HCT116 (cell line): ENCODE measurements around the gene USF1. TPM values are rescaled to one million over a fixed set of nuclear protein-coding genes. Genes with fewer than 3 reads are reported as not detected.
"Not testable (repeated sequence)": the region's sequence is repeated elsewhere in the genome, so short reads cannot be mapped to it uniquely, and the experiment has no call there.

ENCODE experiments used
- ATAC-seq: fragments of 200-7000 bp; cut with Tn5 transposase; 2 replicates; pipeline ENCODE4 v1.9.1; 2020; ENCODE audit warnings: mild to moderate bottlenecking, moderate library complexity
- BruUV-seq: library from RNA; stranded (reverse); fragments of 400-500 nt; replicated peaks from 2 replicates; lab custom pipeline; 2021; lab: Mats Ljungman, UMichigan
- CTCF ChIA-PET: fragments of 300-600 bp; sonication (Branson Sonifier 250); formaldehyde crosslinking; loops from one replicate; lab custom pipeline; 2021; ENCODE audit warnings: antibody characterized with exemption; lab: Charles Lee
- POLR2A ChIA-PET: fragments of 300-600, 350-600 bp; sonication (Branson Sonifier 250); formaldehyde crosslinking; loops from one replicate; lab custom pipeline; 2021; ENCODE audit warnings: antibody characterized with exemption; lab: Charles Lee
- RAD21 ChIA-PET, 2 experiments: fragments of 300-600 bp; sonication (Branson Sonifier 250); formaldehyde crosslinking; loops; one replicate each; lab custom pipeline; 2023; ENCODE audit warnings: low total read pairs in 2 of 2; ENCODE audit not compliant: uncharacterized antibody in 2 of 2, unreplicated experiment in 2 of 2, low non-redundant PET in 1 of 2; lab: Charles Lee
- DNase-seq: peaks from one replicate; pipeline ENCODE4 v3.0.0-alpha.2; 2010; ENCODE audit warnings: low read depth, low spot score
- H2AFZ ChIP-seq: fragments of 200-600 bp; shearing (Covaris generic), sonication (generic); 2 replicates; pipeline ENCODE4 v1.6.1; 2017; ENCODE audit warnings: low read depth, mixed run types, mixed read lengths, antibody characterized with exemption, low read length; ENCODE audit not compliant: poor library complexity, severe bottlenecking
- H3K27ac ChIP-seq: 2 replicates; pipeline ENCODE4 v1.5.1; 2012; ENCODE audit warnings: low read depth, low read length
- H3K27me3 ChIP-seq: fragments of 200-600 bp; sonication (generic); 2 replicates; pipeline ENCODE4 v1.6.1; 2016; ENCODE audit warnings: mixed run types, low read length, mixed read lengths; ENCODE audit not compliant: insufficient read depth
- H3K36me3 ChIP-seq, 2 experiments: fragments of 200-500 bp in 1 of 2; fragments of 200-600 bp in 1 of 2; sonication (Bioruptor generic) in 1 of 2; sonication (generic) in 1 of 2; 2 replicates each; pipeline versions ENCODE4 v1.5.1 to v1.6.1; 2014 to 2016; ENCODE audit warnings: low read length in 2 of 2, inconsistent platforms in 1 of 2, mixed read lengths in 1 of 2, mixed run types in 1 of 2; ENCODE audit not compliant: insufficient read depth in 2 of 2, control insufficient read depth in 1 of 2
- H3K4me1 ChIP-seq, 2 experiments: fragments of 200-600 bp in 1 of 2; sonication (generic) in 1 of 2; 2 replicates each; pipeline versions ENCODE4 v1.5.1 to v1.6.1; 2012 to 2017; ENCODE audit warnings: low read length in 2 of 2, inconsistent platforms in 1 of 2, mild to moderate bottlenecking in 1 of 2, mixed read lengths in 1 of 2, mixed run types in 1 of 2, moderate library complexity in 1 of 2; ENCODE audit not compliant: insufficient read depth in 2 of 2, control insufficient read depth in 1 of 2
- H3K4me2 ChIP-seq: fragments of 200-600 bp; sonication (generic); 2 replicates; pipeline ENCODE4 v1.6.1; 2017; ENCODE audit warnings: mixed run types, low read length, mixed read lengths
- H3K4me3 ChIP-seq, 2 experiments: fragments of 200-600 bp in 1 of 2; sonication (generic) in 1 of 2; replicated peaks in 1 of 2; 2 replicates each; pipeline ENCODE4 v1.5.1; 2011 to 2016; ENCODE audit warnings: low read length in 2 of 2, control low read depth in 1 of 2, low read depth in 1 of 2, mild to moderate bottlenecking in 1 of 2, mixed read lengths in 1 of 2, mixed run types in 1 of 2
- H3K79me2 ChIP-seq: fragments of 200-600 bp; sonication (generic); 2 replicates; pipeline ENCODE4 v1.6.1; 2017; ENCODE audit warnings: mild to moderate bottlenecking, mixed run types, low read length, moderate library complexity, mixed read lengths; ENCODE audit not compliant: insufficient read depth
- H3K9ac ChIP-seq: fragments of 200-600 bp; sonication (generic); 2 replicates; pipeline ENCODE4 v1.6.1; 2016; ENCODE audit warnings: low read length, mixed read lengths
- H3K9me2 ChIP-seq: fragments of 200-600 bp; sonication (generic), shearing (Covaris generic); 2 replicates; pipeline ENCODE4 v1.6.1; 2017; ENCODE audit warnings: mixed run types, mild to moderate bottlenecking, moderate library complexity; ENCODE audit not compliant: insufficient read depth
- H3K9me3 ChIP-seq, 2 experiments: fragments of 200-500 bp in 1 of 2; fragments of 200-600 bp in 1 of 2; sonication (Bioruptor generic) in 1 of 2; sonication (generic) in 1 of 2; 2 replicates each; pipeline ENCODE4 v1.6.1; 2014 to 2017; ENCODE audit warnings: low read length in 2 of 2, mixed read lengths in 2 of 2, inconsistent platforms in 1 of 2, low read depth in 1 of 2, mild to moderate bottlenecking in 1 of 2, mixed run types in 1 of 2, moderate library complexity in 1 of 2; ENCODE audit not compliant: control insufficient read depth in 1 of 2, insufficient read depth in 1 of 2
- H4K20me1 ChIP-seq: fragments of 200-600 bp; sonication (generic), shearing (Covaris generic); 2 replicates; pipeline ENCODE4 v1.6.1; 2017; ENCODE audit warnings: mixed run types, mild to moderate bottlenecking, moderate library complexity; ENCODE audit not compliant: insufficient read depth
- ATF3 ChIP-seq: IDR thresholded peaks from 2 replicates; pipeline ENCODE4 v1.6.1; 2012
- CBX3 ChIP-seq: IDR thresholded peaks from 2 replicates; pipeline ENCODE4 v1.6.1; 2012; ENCODE audit warnings: low read depth
- EZH2 ChIP-seq: fragments of 200-600 bp; sonication (generic); IDR thresholded peaks from 2 replicates; pipeline ENCODE4 v1.6.1; 2017; ENCODE audit warnings: antibody characterized with exemption, mixed run types
- POLR2AphosphoS5 ChIP-seq: IDR thresholded peaks from 2 replicates; pipeline ENCODE4 v1.6.1; 2011; ENCODE audit warnings: mild to moderate bottlenecking, low read depth, low read length, moderate library complexity
- TCF7L2 ChIP-seq: IDR thresholded peaks from 2 replicates; pipeline ENCODE4 v1.7.0; 2011; ENCODE audit warnings: borderline replicate concordance, inconsistent platforms; ENCODE audit not compliant: insufficient read depth, insufficient read length; ENCODE audit errors: extremely low read depth
- intact Hi-C: fragments of 100-400 bp; cut with micrococcal nuclease; formaldehyde crosslinking; loops from 2 replicates; pipeline ENCODE4 v1.10.0; 2022
- total RNA-seq: library from RNA; stranded (reverse); gene quantifications from one replicate; pipeline ENCODE4 v1.2.1, GENCODE V29; 2021; ENCODE audit not compliant: unreplicated experiment
- TF ChIP-seq, protein P1 (sequence below), 3 experiments: fragments of 200-600 bp in 1 of 3; sonication (generic) in 1 of 3; IDR thresholded peaks in 2 of 3; conservative IDR thresholded peaks in 1 of 3; 2 replicates each; pipeline ENCODE4 v1.5.1; 2012 to 2017; ENCODE audit warnings: low read depth in 2 of 3, low read length in 2 of 3, antibody characterized with exemption in 1 of 3, borderline replicate concordance in 1 of 3, control low read depth in 1 of 3, mild to moderate bottlenecking in 1 of 3, mixed read lengths in 1 of 3, mixed run types in 1 of 3, moderate library complexity in 1 of 3; ENCODE audit not compliant: insufficient read depth in 1 of 3

The USF1 gene
- total RNA-seq, 1 experiment from 2014 or later = 48.0 TPM

DNA sequence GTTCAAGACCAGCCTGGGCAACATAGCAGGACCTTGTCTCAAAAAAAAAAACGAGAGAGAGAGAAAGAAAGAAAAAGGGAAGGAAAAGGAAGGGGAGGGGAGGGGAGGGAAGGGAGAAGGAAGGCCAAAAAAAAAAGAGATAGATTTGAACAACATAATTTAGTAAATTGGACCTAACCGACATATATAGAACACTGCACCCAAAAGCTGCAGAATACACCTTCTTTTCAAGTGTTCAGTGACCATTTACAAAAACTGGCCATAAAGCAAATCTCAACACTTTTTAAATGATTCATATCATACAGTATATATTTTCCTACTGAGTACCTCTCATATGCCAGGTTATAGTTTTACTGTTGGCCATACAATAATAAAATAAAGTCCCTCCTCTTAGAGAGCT is 13.9 kb downstream of the USF1 start:
- Histone ChIP-seq H3K9me2 (no peaks in the 10 kb centered on the region), H3K9me3 (no peaks in the 10 kb centered on the region), H4K20me1 (no peaks in the 10 kb centered on the region), H3K27ac (no peak overlapping the region), H3K4me2 (no peak overlapping the region), H3K27me3 (no peaks in the 10 kb centered on the region), H3K9ac (no peak overlapping the region), H3K36me3 (no peaks in the 10 kb centered on the region), H3K4me3 (no peak overlapping the region), H3K79me2 (peaks cover 33% of the 10 kb centered on the region), H2AFZ (no peak overlapping the region), H3K4me1 (peaks cover 14 to 31% of the 10 kb centered on the region in 2 experiments)
- no peak for TF ChIP-seq TCF7L2
- TF ChIP-seq POLR2AphosphoS5 = no peak
- TF ChIP-seq EZH2 = no peak
- TF ChIP-seq ATF3 = no peak
- TF ChIP-seq CBX3 = no peak
- TF ChIP-seq, protein P1, sequence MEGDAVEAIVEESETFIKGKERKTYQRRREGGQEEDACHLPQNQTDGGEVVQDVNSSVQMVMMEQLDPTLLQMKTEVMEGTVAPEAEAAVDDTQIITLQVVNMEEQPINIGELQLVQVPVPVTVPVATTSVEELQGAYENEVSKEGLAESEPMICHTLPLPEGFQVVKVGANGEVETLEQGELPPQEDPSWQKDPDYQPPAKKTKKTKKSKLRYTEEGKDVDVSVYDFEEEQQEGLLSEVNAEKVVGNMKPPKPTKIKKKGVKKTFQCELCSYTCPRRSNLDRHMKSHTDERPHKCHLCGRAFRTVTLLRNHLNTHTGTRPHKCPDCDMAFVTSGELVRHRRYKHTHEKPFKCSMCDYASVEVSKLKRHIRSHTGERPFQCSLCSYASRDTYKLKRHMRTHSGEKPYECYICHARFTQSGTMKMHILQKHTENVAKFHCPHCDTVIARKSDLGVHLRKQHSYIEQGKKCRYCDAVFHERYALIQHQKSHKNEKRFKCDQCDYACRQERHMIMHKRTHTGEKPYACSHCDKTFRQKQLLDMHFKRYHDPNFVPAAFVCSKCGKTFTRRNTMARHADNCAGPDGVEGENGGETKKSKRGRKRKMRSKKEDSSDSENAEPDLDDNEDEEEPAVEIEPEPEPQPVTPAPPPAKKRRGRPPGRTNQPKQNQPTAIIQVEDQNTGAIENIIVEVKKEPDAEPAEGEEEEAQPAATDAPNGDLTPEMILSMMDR (IDR thresholded peaks at IDR 0.05 in 2 of 3, conservative IDR thresholded peaks at IDR 0.05 in 1 of 3; ENCODE audit: borderline replicate concordance in 1 of 3, insufficient read depth in 1 of 3, low read depth in 2 of 3, low read length in 2 of 3) = no peak
- no peak for ATAC-seq
- no TSS peak for BruUV-seq
- CTCF ChIA-PET = interaction anchor here (1.0 kb wide), 1 partner anchor 11 kb away, joined by 3 read pairs; the partner anchor contains the start of gene F11R
- POLR2A ChIA-PET = interaction anchor here (3.2 kb wide), 1 partner anchor 10 kb away, joined by 18 read pairs; the partner anchor contains the start of gene F11R
- RAD21 ChIA-PET = no interaction called here
- intact Hi-C loops = no loop called here
- no peak for DNase-seq

DNA sequence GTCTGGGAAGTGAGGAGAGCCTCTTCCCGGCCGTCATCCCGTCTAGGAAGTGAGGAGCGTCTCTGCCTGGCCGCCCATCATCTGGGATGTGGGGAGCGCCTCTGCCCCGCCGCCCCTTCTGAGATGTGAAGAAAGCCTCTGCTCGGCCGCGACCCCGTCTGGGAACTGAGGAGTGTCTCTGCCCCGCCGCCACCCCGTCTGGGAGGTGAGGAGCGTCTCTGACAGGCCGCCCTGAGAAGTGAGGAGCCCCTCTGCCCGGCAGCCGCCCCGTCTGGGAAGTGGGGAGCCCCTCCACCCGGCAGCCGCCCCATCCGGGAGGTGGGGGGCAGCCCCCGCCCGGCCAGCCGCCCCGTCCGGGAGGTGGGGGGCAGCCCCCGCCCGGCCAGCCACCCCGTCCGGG is 16.3 kb downstream of the USF1 start:
- H3K27me3 ChIP-seq, H3K9ac ChIP-seq, DNase-seq, CTCF ChIA-PET, H3K27ac ChIP-seq, POLR2A ChIA-PET, BruUV-seq, H3K4me3 ChIP-seq, RAD21 ChIA-PET, ATAC-seq, H3K4me2 ChIP-seq, H3K9me2 ChIP-seq, H2AFZ ChIP-seq, H4K20me1 ChIP-seq, intact Hi-C loops, H3K9me3 ChIP-seq, H3K36me3 ChIP-seq: not testable (repeated sequence)
- peaks cover 14 to 35% of the 10 kb centered on the region in 2 experiments for H3K4me1 ChIP-seq
- H3K79me2 ChIP-seq = peaks cover 22% of the 10 kb centered on the region

- ATAC-seq, H3K36me3 ChIP-seq, BruUV-seq, H2AFZ ChIP-seq, RAD21 ChIA-PET, CTCF ChIA-PET, H3K9me2 ChIP-seq, H3K4me3 ChIP-seq, H3K9me3 ChIP-seq, POLR2A ChIA-PET, intact Hi-C loops, H4K20me1 ChIP-seq, H3K9ac ChIP-seq, DNase-seq, H3K27ac ChIP-seq, H3K27me3 ChIP-seq, H3K79me2 ChIP-seq, H3K4me2 ChIP-seq: not testable (repeated sequence)
- H3K4me1 ChIP-seq = peaks cover 11 to 22% of the 10 kb centered on the region in 2 experiments
Observed at GRCh38 chr1:161026954-161027353, 18.8 kb downstream of the USF1 start.
